ENCODE results near the gene ZBED3. TPM values are rescaled to one million over a fixed set of nuclear protein-coding genes. Genes with fewer than 3 reads are reported as not detected.

The ZBED3 gene
- total and polyA plus RNA-seq, 9 of the 15 experiments (the other 6 are each of a cell fraction or from before 2014, with no cell fraction given): 0.01 to 0.03 (median 0.01) TPM; not detected in 5

DNA sequence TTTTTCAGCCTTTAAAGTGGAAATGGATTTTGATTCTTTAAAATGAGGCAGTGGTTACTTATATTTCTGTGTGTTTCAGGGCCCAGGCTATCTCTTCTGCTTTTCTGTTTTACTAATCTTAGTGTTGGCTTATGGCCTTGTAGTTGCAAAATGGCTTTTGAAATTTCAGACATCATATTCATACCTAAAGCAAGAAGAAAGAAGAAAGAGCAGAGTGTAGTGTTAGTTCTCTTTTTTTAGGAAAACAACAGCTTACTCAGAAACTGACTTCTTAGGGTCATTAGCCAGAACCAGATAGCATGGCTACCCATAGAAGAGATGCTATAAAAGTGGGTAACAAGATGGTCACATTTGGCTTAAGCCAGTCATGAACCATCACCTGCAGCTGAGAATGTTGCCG lies 20.9 kb downstream of the ZBED3 start:
- Histone ChIP-seq H2AFZ (ENCODE audit: low read depth, low read length) (no peak overlapping the region), H3K27me3 (ENCODE audit: control insufficient read depth in 2 of 2, insufficient read depth in 2 of 2, low read length in 2 of 2) (no peaks in the 10 kb centered on the region), H3K9me3 (replicated peaks; ENCODE audit: control insufficient read depth, insufficient read depth, low read depth, low read length) (no peaks in the 10 kb centered on the region), H3K27ac (ENCODE audit: extremely low read depth, low read depth, low read length) (no peak overlapping the region), H3K36me3 (ENCODE audit: control insufficient read depth, insufficient read depth, low read length) (peaks cover 34% of the 10 kb centered on the region; the same call in 2 of the 3 replicates), H3K4me2 (ENCODE audit: insufficient read depth, low read length) (no peak overlapping the region), H3K9ac (ENCODE audit: insufficient read depth in 1 of 2, low read depth in 2 of 2, low read length in 2 of 2) (no peak overlapping the region), H3K9me1 (ENCODE audit: control insufficient read depth, insufficient read depth, low read length) (no peaks in the 10 kb centered on the region), H3K4me1 (replicated peaks in 1 of 2; ENCODE audit: control insufficient read depth in 2 of 2, insufficient read depth in 2 of 2, low read length in 2 of 2) (no peaks in the 10 kb centered on the region), H3K79me2 (ENCODE audit: control insufficient read depth, insufficient read depth, low read length) (peaks cover 2% of the 10 kb centered on the region; the same call in 1 of the 3 replicates), H4K20me1 (replicated peaks; ENCODE audit: control insufficient read depth, insufficient read depth, low read length) (no peaks in the 10 kb centered on the region), H3K4me3 (no peak overlapping the region)
- in situ Hi-C loops (cut with MboI): no loop called here
- 90% methylated on average over 1 of the region's 1 CpG for WGBS (ENCODE audit: insufficient coverage, low coverage, missing lambda C conversion rate)
- no peak for DNase-seq (ENCODE audit: extremely low read depth in 1 of 4, low spot score in 3 of 4)
- TF ChIP-seq ZC3H8 (IDR thresholded peaks at IDR 0.05) (no peak), KAT8 (IDR thresholded peaks at IDR 0.05; ENCODE audit: low read depth) (no peak), NFRKB (IDR thresholded peaks at IDR 0.05; ENCODE audit: low read depth) (no peak), HDAC3 (IDR thresholded peaks at IDR 0.05; ENCODE audit: borderline replicate concordance, partially characterized antibody) (no peak), NR3C1 (CRISPR knock-in tag; IDR thresholded peaks at IDR 0.05) (no peak), ZFP91 (CRISPR knock-in tag; IDR thresholded peaks at IDR 0.05) (no peak), ZNF134 (CRISPR knock-in tag; conservative IDR thresholded peaks at IDR 0.05) (no peak), MEF2D (tag; conservative IDR thresholded peaks at IDR 0.05; ENCODE audit: low read depth) (no peak), ZNF778 (CRISPR knock-in tag; IDR thresholded peaks at IDR 0.05) (no peak), NEUROD1 (IDR thresholded peaks at IDR 0.05; ENCODE audit: borderline replicate concordance, low read depth, low read length, partially characterized antibody) (no peak), TEAD1 (CRISPR knock-in tag; IDR thresholded peaks at IDR 0.05) (no peak), ESRRB (CRISPR knock-in tag; IDR thresholded peaks at IDR 0.05; ENCODE audit: borderline replicate concordance) (no peak), ZNF253 (CRISPR knock-in tag; conservative IDR thresholded peaks at IDR 0.05) (no peak), ETV6 (IDR thresholded peaks at IDR 0.05; ENCODE audit: borderline replicate concordance in 1 of 2, low read depth in 2 of 2, low read length in 1 of 2) (no peak), ETV6 (CRISPR knock-in tag; IDR thresholded peaks at IDR 0.05; ENCODE audit: borderline replicate concordance) (no peak), TAF9B (IDR thresholded peaks at IDR 0.05; ENCODE audit: partially characterized antibody) (no peak), POLR2AphosphoS2 (IDR thresholded peaks at IDR 0.05; ENCODE audit: low read length) (no peak), XRCC4 (IDR thresholded peaks at IDR 0.05; ENCODE audit: extremely low read depth, insufficient read depth, insufficient read length) (no peak), ZNF274 (IDR thresholded peaks at IDR 0.05; ENCODE audit: borderline replicate concordance, low read depth, low read length) (no peak)
- TF ChIP-seq, protein P1, sequence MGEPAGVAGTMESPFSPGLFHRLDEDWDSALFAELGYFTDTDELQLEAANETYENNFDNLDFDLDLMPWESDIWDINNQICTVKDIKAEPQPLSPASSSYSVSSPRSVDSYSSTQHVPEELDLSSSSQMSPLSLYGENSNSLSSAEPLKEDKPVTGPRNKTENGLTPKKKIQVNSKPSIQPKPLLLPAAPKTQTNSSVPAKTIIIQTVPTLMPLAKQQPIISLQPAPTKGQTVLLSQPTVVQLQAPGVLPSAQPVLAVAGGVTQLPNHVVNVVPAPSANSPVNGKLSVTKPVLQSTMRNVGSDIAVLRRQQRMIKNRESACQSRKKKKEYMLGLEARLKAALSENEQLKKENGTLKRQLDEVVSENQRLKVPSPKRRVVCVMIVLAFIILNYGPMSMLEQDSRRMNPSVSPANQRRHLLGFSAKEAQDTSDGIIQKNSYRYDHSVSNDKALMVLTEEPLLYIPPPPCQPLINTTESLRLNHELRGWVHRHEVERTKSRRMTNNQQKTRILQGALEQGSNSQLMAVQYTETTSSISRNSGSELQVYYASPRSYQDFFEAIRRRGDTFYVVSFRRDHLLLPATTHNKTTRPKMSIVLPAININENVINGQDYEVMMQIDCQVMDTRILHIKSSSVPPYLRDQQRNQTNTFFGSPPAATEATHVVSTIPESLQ (CRISPR knock-in tag; IDR thresholded peaks at IDR 0.05): no peak
- TF ChIP-seq, protein P2, sequence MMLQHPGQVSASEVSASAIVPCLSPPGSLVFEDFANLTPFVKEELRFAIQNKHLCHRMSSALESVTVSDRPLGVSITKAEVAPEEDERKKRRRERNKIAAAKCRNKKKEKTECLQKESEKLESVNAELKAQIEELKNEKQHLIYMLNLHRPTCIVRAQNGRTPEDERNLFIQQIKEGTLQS (IDR thresholded peaks at IDR 0.05): no peak
- TF ChIP-seq, protein P2 (CRISPR knock-in tag; conservative IDR thresholded peaks at IDR 0.05): no peak
- ATAC-seq: no peak
- FAIRE-seq: no peak
- CTCF ChIA-PET (ENCODE audit: low intra/inter-chr PET ratio): no interaction called here
- no TSS peak for BruUV-seq (replicated peaks)
- POLR2A ChIA-PET: no interaction called here
- intact Hi-C loops (cut with micrococcal nuclease): no loop called here

All from K562 (cell line).